ENCODE data around the gene NCOA1.

- no peak for TF ChIP-seq CTCF (conservative IDR thresholded peaks at IDR 0.05)
- no peak for TF ChIP-seq EZH2 (IDR thresholded peaks at IDR 0.05; ENCODE audit: low read depth)
Measured at GRCh38 chr2:24461685-24462084, 29.4 kb upstream of the NCOA1 start.
